GM03348 (cell line): ENCODE data around the gene KRTDAP.
"Not testable (repeated sequence)": the region's sequence is repeated elsewhere in the genome, so short reads cannot be mapped to it uniquely, and the experiment has no call there.

Source experiments
- DNase-seq: peaks from one replicate; pipeline ENCODE4 v3.0.0; 2012; ENCODE audit warnings: low spot score

KRTDAP gene

GRCh38 chr19:35484252-35485036, 5.8 kb downstream of the KRTDAP start:
- DNase-seq, result no peak

- no peak for DNase-seq
Observed at GRCh38 chr19:35483089-35483488, 7.2 kb downstream of the KRTDAP start.

GRCh38 chr19:35478794-35479677, 11.2 kb downstream of the KRTDAP start:
- no peak for DNase-seq

GRCh38 chr19:35476149-35476548, 14.1 kb downstream of the KRTDAP start:
- no peak for DNase-seq

- DNase-seq, result not testable (repeated sequence)
Observed at GRCh38 chr19:35474594-35474993, 15.7 kb downstream of the KRTDAP start.

- DNase-seq, result no peak
Observed at GRCh38 chr19:35474104-35474503, 16.2 kb downstream of the KRTDAP start.

- DNase-seq, result no peak
Observed at GRCh38 chr19:35471946-35472345, 18.3 kb downstream of the KRTDAP start.

GRCh38 chr19:35471075-35471474, 19.2 kb downstream of the KRTDAP start:
- DNase-seq, result not testable (repeated sequence)

- no peak for DNase-seq
Observed at GRCh38 chr19:35470128-35470527, 20.1 kb downstream of the KRTDAP start.

GRCh38 chr19:35468637-35469036, 21.6 kb downstream of the KRTDAP start:
- DNase-seq, result peak; percentile 54

GRCh38 chr19:35466259-35466658, 24.0 kb downstream of the KRTDAP start:
- DNase-seq, result no peak

- not testable (repeated sequence) for DNase-seq
Observed at GRCh38 chr19:35462956-35463355, 27.3 kb downstream of the KRTDAP start.

- no peak for DNase-seq
Observed at GRCh38 chr19:35462476-35462953, 27.7 kb downstream of the KRTDAP start.

GRCh38 chr19:35461788-35462187, 28.5 kb downstream of the KRTDAP start:
- DNase-seq, result not testable (repeated sequence)

GRCh38 chr19:35461060-35461459, 29.2 kb downstream of the KRTDAP start:
- DNase-seq, result no peak

- DNase-seq, result no peak
Observed at GRCh38 chr19:35460608-35461007, 29.7 kb downstream of the KRTDAP start.

- no peak for DNase-seq
Observed at GRCh38 chr19:35459414-35460082, 30.7 kb downstream of the KRTDAP start.

GRCh38 chr19:35458731-35459391, 31.4 kb downstream of the KRTDAP start:
- DNase-seq, result no peak

- no peak for DNase-seq
Observed at GRCh38 chr19:35458192-35458591, 32.1 kb downstream of the KRTDAP start.

GRCh38 chr19:35457173-35457572, 33.1 kb downstream of the KRTDAP start:
- DNase-seq, result no peak

GRCh38 chr19:35455616-35456201, 34.6 kb downstream of the KRTDAP start:
- no peak for DNase-seq
